ENCODE data around the gene TSPAN18.

Gene TSPAN18

GRCh38 chr11:44876194-44876723 lies 149.5 kb downstream of the TSPAN18 start:
- no peaks in the 10 kb centered on the region for H3K9me2 ChIP-seq (replicated peaks; ENCODE audit: insufficient read depth, low read length)
- H3K79me2 ChIP-seq (ENCODE audit: low read length), result no peaks in the 10 kb centered on the region
- DNase-seq, result no peak
- H3K4me2 ChIP-seq (ENCODE audit: low read depth, low read length), result no peak overlapping the region
- no peaks in the 10 kb centered on the region for H4K20me1 ChIP-seq (ENCODE audit: insufficient read depth, low read length)
- H3K27me3 ChIP-seq (replicated peaks; ENCODE audit: insufficient read depth, low read length), result no peaks in the 10 kb centered on the region
- no peak overlapping the region for H2AFZ ChIP-seq (ENCODE audit: low read length)
- TF ChIP-seq EZH2 (optimal IDR thresholded peaks at IDR 0.05; ENCODE audit: low read depth, low read length) (no peak), EZH2phosphoT487 (IDR thresholded peaks at IDR 0.05; ENCODE audit: low read length) (no peak)
- TF ChIP-seq, protein P1, sequence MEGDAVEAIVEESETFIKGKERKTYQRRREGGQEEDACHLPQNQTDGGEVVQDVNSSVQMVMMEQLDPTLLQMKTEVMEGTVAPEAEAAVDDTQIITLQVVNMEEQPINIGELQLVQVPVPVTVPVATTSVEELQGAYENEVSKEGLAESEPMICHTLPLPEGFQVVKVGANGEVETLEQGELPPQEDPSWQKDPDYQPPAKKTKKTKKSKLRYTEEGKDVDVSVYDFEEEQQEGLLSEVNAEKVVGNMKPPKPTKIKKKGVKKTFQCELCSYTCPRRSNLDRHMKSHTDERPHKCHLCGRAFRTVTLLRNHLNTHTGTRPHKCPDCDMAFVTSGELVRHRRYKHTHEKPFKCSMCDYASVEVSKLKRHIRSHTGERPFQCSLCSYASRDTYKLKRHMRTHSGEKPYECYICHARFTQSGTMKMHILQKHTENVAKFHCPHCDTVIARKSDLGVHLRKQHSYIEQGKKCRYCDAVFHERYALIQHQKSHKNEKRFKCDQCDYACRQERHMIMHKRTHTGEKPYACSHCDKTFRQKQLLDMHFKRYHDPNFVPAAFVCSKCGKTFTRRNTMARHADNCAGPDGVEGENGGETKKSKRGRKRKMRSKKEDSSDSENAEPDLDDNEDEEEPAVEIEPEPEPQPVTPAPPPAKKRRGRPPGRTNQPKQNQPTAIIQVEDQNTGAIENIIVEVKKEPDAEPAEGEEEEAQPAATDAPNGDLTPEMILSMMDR (IDR thresholded peaks at IDR 0.05; ENCODE audit: low read length), result no peak
- H3K4me1 ChIP-seq (ENCODE audit: low read length), result peaks cover 4% of the 10 kb centered on the region
- H3F3A ChIP-seq (ENCODE audit: insufficient read depth, low read length), result peaks cover 3% of the 10 kb centered on the region; the same call in 1 of the 2 replicates
- H3K36me3 ChIP-seq (replicated peaks; ENCODE audit: insufficient read depth, low read length), result no peaks in the 10 kb centered on the region
- H3K4me3 ChIP-seq (ENCODE audit: low read length), result no peak overlapping the region
- no peak overlapping the region for H3K9ac ChIP-seq (ENCODE audit: low read length)
- H3K27ac ChIP-seq (ENCODE audit: low read length), result no peak overlapping the region
- no peaks in the 10 kb centered on the region for H3K9me3 ChIP-seq (replicated peaks; ENCODE audit: insufficient read depth, low read length)

DNA sequence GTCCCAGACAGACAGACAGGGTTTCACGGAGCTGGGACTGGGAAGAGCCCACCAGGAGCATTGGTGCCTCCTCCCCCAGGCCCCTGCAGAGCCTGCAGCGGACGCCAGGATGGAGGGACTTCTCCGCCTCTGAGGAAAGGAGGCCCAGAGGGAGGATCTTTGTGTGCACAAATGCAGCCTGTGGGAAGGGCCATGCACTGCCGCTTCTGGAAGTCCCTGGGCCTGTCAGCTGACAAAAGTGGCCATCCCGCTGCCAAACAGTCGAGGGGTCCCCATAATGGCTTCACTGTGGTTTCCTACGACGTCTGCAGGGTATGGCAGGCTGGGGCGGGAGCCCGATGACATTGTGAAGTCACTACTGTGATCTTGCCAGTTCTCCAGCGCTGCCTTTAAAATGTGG lies 150.1 kb downstream of the TSPAN18 start:
- H3K9me2 ChIP-seq (replicated peaks; ENCODE audit: insufficient read depth, low read length), result no peaks in the 10 kb centered on the region
- DNase-seq, result no peak
- no peaks in the 10 kb centered on the region for H3K79me2 ChIP-seq (ENCODE audit: low read length)
- TF ChIP-seq EZH2 (optimal IDR thresholded peaks at IDR 0.05; ENCODE audit: low read depth, low read length), result no peak
- no peak for TF ChIP-seq EZH2phosphoT487 (IDR thresholded peaks at IDR 0.05; ENCODE audit: low read length)
- TF ChIP-seq, protein P1 (IDR thresholded peaks at IDR 0.05; ENCODE audit: low read length), result no peak
- no peak overlapping the region for H3K4me3 ChIP-seq (ENCODE audit: low read length)
- no peaks in the 10 kb centered on the region for H3K36me3 ChIP-seq (replicated peaks; ENCODE audit: insufficient read depth, low read length)
- H3K9me3 ChIP-seq (replicated peaks; ENCODE audit: insufficient read depth, low read length), result no peaks in the 10 kb centered on the region
- no peak overlapping the region for H2AFZ ChIP-seq (ENCODE audit: low read length)
- no peaks in the 10 kb centered on the region for H3F3A ChIP-seq (ENCODE audit: insufficient read depth, low read length)
- H4K20me1 ChIP-seq (ENCODE audit: insufficient read depth, low read length), result no peaks in the 10 kb centered on the region
- H3K9ac ChIP-seq (ENCODE audit: low read length), result no peak overlapping the region
- no peak overlapping the region for H3K4me2 ChIP-seq (ENCODE audit: low read depth, low read length)
- H3K4me1 ChIP-seq (ENCODE audit: low read length), result no peaks in the 10 kb centered on the region
- H3K27ac ChIP-seq (ENCODE audit: low read length), result no peak overlapping the region
- peaks cover 3% of the 10 kb centered on the region; the same call in 1 of the 2 replicates for H3K27me3 ChIP-seq (replicated peaks; ENCODE audit: insufficient read depth, low read length)

DNA sequence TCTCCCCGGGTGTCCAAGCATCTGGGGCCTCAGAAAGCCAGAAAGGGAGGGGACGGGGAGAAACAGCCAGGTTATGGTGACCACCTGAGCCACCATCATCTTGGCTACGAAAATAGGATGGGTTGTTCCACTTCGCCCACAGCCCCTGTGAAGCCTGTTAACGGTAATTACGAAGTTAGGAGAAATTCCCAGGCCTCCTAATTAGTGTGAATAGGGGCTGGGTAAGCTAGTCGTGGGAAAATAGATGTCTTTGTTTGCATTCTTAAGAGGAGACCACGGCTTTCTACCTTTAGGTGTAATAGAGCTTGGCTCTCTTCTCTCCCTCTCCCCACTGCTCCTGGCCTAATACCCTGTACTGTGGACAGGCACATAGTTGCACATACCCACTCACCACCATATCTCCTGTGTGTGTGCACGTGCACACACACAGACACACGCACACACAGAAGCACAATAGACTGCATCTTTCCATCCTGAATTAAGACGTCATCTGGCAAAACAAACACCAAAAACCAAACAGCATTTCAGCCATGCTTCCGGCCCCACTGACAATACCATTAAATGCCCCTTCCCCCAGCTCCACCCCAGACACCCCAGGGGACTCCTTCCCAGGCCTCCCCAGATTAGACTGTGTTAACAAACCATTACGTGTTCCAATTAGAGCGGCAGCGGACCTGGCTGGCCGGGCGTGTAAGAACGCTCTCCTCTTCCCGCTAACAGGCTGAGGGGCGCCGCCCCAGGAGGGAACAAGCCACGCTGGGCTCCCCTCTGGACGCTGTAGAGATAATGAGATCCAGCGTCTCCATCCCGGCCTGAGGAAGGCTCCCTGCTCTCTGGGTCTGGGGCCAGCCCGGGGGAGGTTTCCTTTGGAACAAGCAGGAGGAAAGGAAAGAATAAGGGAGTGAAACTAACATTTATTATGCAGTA lies 151.1 kb downstream of the TSPAN18 start:
- Histone ChIP-seq H3K79me2 (ENCODE audit: low read length) (no peaks in the 10 kb centered on the region), H3K9me2 (replicated peaks; ENCODE audit: insufficient read depth, low read length) (no peaks in the 10 kb centered on the region), H3F3A (ENCODE audit: insufficient read depth, low read length) (no peaks in the 10 kb centered on the region), H3K4me3 (ENCODE audit: low read length) (no peak overlapping the region), H3K9me3 (replicated peaks; ENCODE audit: insufficient read depth, low read length) (no peaks in the 10 kb centered on the region), H3K9ac (ENCODE audit: low read length) (no peak overlapping the region), H3K27ac (ENCODE audit: low read length) (no peak overlapping the region), H3K36me3 (replicated peaks; ENCODE audit: insufficient read depth, low read length) (no peaks in the 10 kb centered on the region), H4K20me1 (ENCODE audit: insufficient read depth, low read length) (no peaks in the 10 kb centered on the region), H3K4me2 (ENCODE audit: low read depth, low read length) (no peak overlapping the region), H3K27me3 (replicated peaks; ENCODE audit: insufficient read depth, low read length) (peaks cover 3% of the 10 kb centered on the region; the same call in 1 of the 2 replicates), H3K4me1 (ENCODE audit: low read length) (no peaks in the 10 kb centered on the region), H2AFZ (ENCODE audit: low read length) (no peak overlapping the region)
- DNase-seq, result no peak
- TF ChIP-seq EZH2phosphoT487 (IDR thresholded peaks at IDR 0.05; ENCODE audit: low read length), result no peak
- TF ChIP-seq, protein P1 (IDR thresholded peaks at IDR 0.05; ENCODE audit: low read length), result no peak
- no peak for TF ChIP-seq EZH2 (optimal IDR thresholded peaks at IDR 0.05; ENCODE audit: low read depth, low read length)
